Endometrial microvascular endothelial cells (primary cell): Measurements from ENCODE around the gene TTC33. TPM values are rescaled to one million over a fixed set of nuclear protein-coding genes. Genes with fewer than 3 reads are reported as not detected.

Source experiments
- in situ Hi-C: cut with HindIII; loops from 2 replicates; pipeline ENCODE4 v1.10.0; 2017; ENCODE audit warnings: low sequenced_read_pairs, low pct_unique_long_range_greater_than_20kb; ENCODE audit errors: inconsistent ontology term
- total RNA-seq: library from RNA; depleted of rRNA; stranded (reverse); fragments of >200 nt; gene quantifications from one replicate; pipeline ENCODE4 v1.2.3, GENCODE V29; 2015; ENCODE audit errors: inconsistent ontology term

Gene TTC33
- total RNA-seq, 1 donor from 2014 or later: 10.3 TPM

DNA sequence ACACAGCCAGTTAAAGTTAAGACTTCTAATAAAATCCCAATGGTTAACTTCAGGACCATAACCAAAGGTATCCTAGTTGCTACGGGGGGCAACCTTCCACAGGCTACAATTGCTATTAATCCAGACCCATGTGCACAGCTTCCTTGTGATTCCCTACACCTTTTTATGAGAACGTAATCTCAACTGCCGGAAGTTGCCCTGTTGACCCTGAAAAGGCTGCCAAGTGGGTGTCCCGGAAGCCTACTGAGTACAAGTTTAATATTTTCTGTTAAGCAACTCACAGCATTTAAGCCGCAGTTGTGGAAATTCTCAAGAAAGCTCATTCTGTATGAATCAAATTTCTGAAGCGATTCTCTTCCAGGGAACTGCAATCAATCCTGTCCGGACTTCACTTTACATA is 124.5 kb downstream of the TTC33 start:
- in situ Hi-C loops: no loop called here

DNA sequence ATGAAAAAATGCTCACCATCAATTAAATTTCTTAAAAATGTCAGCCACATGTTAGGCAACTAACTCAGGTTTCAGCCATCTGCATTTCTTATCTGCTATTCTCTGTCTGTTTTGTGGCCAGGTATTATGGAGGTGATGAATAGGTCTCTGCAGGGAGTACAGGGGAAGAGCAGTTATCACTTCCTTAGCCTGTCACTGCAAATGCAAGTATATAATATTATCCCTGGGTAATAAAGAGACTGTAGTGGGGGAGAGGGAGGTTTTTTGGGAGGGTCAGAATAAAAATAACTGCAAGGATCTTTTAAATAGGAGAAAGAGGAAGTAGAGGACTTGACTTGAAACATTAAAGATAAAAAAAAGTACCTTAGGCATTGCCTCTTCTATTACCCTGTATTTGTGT is 125.6 kb downstream of the TTC33 start:
- in situ Hi-C loops: no loop called here

DNA sequence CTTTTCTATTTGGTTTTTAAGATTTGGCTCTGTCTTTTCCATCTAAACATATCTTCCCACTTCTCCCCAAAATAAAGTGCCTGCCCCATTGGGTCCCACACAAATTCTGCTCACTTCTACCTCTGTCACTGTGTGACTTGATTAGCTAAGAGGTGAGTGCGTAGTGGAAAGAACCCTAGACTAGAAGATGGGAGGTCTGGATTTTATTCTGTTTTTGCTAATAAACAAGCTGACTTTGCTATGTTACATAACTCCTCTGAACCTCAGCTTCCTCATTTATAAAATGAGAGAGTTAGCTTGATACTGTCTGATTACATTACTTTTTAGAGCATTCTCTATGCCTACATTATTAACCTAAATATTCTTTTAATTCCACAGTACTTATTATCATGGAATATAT is 127.4 kb downstream of the TTC33 start:
- in situ Hi-C loops: no loop called here

DNA sequence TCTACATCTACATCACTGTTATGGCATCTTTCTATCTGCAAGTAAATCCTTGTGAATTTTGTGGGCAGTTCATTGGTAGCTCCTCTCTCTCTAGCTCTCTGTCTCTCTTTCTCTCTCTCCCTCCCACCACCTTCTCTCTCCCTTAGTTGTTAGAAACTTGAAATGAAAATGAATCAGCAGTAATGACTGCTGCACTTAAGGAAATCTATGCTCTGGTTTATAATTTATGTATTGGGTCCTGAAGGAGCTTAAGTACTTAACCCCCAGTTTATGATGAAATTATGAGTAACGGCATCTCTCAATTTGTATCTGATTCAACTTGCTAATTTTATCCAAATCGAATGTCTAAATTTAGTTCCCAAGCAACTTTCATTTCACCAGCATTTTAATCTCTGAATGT is 128.1 kb downstream of the TTC33 start:
- in situ Hi-C loops: no loop called here

DNA sequence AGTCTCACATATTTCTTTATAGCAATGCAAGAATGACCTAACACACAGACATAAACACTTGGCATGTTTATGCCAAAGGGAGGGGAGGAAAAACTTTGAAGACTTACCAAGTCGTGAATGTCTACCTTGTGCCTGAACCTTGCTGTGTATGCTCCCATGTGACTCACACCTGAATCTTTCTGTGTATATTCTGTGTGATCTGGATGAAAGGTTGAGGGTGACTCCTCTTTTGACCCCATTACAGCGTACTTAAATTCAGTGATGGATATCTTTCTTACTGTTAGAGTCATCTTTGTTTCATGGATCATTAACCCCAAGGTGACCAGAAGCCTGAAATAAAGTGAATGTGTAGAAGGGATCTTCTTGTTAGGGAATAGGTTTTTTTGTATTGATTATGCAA is 129.0 kb downstream of the TTC33 start:
- in situ Hi-C loops: no loop called here

DNA sequence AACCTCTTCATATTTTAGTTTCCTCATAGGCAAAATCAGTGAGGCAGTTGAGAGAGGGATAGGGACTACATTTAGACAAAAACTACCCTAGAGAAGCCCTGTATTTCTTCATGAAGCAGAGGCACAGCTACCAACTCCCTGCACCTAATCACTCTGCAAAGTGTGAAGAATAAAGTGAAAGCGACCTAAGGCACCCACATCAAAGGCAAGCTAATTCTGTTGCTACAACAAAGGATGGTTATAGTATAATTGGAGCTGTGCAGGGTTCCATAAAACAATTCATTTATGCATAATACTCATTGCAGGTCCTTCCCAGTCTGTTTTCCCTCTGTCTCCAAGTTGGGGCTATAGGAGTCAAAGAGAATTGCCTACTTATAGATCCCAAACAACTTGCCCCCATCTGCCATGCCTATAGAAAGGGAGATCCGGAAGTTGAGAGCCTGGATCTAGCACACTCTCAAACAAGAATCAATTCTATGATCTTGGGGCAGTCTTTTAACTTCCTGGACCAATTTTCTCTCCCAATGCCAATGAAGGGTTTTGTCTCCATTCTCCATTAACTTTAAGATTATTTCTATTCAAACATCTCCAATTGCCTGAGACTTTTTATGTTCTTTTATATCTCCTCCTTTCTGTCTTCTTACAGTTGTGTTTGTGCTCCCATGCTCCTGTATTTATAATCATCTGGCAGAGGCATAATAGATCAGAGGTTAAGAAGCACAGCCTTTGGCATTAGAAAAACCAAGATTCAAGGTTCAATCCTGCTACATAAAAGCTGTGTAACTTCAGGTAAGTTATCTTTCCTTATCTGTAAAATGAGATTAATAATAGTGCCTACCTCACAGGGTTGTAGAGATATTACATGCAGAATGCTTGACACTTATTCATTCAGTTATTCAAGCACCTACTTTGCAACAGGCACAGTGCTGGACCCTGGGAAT is 132.0 kb downstream of the TTC33 start:
- in situ Hi-C loops: no loop called here

DNA sequence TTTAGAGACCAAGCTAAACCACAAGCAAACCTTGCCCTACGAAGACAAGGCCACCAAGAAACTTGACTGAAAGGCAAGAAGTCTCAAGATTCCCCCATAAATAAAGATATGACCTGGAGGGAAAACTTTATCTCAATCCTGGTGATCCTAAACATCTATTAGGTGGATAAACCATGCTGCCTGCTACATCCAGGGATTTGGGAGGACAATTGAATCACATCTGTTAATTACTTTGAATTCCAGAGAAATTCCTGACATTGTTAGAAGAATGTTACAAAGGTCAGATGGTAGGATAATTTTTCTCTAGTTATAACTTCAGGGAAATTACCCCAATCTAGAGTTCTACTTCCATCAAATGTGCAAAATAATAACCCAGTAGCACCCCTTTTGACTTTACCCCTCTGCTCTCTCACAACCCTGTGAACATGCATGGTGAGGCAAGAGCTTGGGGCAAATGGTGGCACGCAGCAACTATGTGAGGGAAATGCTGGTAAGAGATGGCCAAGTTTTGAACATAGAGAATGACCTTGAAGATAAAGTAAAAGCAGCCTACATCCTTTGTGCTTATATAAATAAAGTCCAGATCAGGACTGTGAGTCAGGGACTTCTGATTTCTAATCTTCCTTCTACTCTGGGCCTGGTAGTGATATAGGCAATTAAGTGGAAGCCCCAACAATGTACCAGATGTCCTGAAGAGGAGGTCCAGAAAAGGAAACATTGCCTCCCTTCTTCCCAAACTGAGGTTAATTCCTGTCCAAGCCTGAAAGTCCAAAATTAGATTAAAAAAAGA is 133.1 kb downstream of the TTC33 start:
- in situ Hi-C loops: no loop called here

DNA sequence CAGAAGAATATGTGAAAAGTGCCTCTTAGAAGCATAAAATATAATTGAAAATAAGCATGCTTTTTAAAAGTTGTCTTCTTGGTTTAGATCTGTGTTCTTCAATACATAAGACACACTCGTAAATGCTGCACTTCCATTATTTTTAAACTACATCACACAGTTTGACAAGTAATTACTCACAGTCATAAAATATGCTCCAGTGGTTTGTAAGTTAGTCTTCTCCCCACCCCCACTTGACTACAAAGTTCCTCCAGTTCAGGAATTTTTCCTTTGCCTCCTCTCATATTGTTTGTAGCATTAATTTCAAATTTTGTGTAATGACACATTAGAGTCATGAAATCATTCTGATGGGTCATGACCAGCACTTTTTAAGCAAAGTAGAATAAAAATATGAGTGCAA is 136.3 kb downstream of the TTC33 start:
- in situ Hi-C loops: no loop called here

DNA sequence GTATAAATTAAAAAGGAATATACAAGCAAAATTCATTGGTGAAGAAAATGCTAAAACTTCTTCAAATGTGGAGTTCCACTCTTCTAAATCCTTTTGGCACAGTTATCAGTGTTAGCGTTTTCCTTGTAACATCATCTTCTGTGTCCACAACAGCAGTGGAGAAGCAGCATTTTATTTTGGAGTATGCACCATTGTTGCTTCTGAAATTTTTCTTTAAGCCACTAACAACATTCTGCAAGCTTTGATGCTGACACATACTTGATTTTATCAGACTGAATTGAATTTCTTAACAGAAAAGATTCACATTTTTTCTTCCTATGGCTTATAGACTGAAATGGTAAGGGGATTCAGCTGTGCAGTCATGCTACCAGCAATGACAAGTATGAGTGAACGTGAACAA is 136.8 kb downstream of the TTC33 start:
- in situ Hi-C loops: no loop called here

DNA sequence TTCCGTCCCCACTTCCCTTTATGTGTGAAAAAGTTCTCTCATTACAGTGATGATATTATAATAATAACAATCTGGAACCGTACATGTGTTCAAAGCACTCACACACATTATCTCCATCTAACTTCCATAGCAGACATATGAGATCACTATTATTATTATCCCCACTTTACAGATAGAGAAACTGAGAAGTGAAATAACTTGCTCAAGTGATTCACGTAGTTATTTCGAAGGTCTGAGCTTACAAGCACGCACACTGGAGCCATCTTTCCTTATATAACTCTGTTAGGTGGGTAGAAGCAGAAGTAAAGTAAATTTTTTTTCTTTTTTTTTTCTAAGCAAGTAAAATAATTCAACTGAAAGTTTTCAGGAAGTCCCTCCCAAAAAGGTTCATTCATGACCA is 139.0 kb downstream of the TTC33 start:
- in situ Hi-C loops: no loop called here

DNA sequence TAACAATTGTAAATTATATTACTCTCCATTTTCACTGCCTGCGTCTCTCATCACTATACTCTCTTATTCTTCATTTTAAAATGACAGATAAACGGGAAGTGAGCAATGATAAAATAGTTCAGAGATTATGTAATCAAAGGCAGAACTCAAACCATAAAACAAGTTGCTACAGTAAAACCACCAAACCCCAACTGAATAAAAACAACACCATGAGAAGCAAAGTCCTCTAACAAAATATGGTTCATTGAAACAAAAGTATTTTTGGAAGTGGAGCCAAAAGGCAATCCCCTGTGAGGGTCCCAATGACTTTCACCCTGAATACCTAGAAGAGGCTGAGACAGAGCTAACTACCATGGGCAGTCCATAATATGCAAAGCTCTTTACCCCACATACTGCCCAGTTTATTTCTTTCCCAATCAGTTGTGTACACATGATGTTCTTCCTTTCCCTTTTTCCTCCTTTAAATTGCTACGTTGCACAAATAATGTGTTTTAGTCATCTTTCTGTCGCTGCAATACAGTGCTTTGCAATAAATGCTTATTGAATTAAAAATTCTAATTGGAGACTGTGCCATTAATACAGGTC is 140.1 kb downstream of the TTC33 start:
- in situ Hi-C loops: no loop called here

DNA sequence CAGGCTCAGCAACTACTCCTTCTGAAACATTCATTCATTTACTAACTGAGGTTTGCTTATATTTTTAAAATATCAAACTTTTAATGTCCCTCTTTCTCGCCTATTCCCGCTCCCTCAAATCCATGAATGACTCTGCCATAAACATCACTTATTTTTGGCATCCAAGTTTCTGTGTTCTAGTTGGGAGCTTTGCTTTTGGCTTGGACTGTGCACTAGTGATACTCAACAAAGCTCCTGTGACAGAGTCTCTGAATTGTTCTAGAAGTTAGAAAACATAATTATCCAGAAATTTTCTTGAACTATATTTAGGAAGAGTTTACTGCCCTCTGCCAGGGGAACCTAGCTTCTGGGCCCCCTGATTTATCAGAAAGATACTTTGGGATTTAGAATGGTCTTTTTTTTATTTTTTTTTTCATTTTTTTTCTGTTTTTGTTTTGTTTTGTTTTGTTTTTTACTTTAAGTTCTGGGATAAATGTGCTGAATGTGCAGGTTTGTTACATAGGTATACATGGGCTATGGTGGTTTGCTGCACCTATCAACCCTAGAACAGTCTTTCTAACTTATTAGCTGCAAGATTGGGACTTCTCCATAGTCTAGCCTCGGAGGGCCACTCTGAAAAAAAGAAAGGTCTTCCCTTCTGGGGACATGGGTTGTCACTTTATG is 140.7 kb downstream of the TTC33 start:
- in situ Hi-C loops: no loop called here

DNA sequence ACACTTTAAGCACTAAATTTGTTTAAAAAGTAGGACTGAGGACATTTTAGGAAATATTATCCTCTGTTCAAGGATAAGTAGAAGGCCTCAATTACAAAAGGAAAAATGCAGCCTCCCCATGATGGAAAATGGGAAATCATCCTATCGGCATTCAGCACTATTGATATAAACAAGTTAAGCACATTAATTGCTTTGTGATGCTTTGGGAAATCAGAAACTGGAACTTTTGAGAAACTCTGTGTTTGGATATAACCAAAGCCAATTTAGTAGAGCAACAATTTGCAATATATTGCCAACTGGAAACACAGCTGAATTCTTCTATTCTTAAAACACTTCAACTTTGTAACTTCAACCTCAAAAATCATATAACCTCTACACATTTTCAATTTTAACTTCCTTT is 141.3 kb downstream of the TTC33 start:
- in situ Hi-C loops: no loop called here

DNA sequence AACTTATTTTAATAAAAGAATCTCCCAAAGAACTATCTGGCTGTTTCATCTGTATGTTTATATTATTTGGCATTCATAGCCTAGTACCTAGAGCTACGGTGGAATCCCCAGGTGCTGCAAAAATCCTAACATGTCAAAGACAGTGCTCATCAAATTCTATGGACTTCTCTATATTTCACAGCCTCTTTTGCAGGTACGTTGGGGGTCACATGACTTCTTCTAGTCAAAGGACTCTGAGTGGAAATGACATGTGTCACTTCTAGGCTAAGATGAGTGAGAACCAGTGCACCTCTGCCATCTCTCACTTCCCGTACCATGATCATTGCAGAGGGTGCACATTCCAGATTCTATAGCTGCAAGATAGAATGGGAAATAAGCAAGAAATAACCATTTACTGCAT is 148.6 kb downstream of the TTC33 start:
- in situ Hi-C loops: no loop called here

DNA sequence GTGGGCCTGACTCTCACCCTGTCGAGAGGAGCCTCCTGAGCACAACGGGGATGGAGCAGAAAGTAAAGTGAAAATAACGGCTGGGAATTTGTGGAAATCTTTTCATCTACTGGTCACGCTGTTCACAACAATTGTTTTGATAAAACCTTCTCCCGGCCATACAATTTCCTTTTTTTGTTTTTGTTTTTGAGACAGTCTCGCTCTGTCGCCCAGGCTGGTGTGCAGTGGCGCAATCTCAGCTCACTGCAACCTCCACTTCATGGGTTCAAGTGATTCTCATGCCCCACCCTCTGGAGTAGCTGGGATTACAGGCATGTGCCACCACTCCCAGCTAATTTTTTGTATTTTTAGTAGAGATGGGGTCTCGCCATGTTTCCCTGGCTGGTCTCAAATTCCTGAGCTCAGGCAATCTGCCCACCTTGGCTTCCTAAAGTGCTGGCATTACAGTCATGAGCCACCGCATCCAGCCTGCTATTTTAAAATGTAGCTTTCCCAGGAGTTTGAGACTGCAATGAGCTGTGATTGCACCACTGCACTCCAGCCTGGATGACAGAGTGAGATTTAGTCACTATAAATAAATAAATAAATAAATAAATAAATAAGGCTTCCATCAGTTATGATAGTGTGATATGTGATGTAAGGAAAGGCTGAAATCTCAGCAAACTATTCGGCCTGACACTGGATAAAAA is 149.5 kb downstream of the TTC33 start:
- in situ Hi-C loops: no loop called here

DNA sequence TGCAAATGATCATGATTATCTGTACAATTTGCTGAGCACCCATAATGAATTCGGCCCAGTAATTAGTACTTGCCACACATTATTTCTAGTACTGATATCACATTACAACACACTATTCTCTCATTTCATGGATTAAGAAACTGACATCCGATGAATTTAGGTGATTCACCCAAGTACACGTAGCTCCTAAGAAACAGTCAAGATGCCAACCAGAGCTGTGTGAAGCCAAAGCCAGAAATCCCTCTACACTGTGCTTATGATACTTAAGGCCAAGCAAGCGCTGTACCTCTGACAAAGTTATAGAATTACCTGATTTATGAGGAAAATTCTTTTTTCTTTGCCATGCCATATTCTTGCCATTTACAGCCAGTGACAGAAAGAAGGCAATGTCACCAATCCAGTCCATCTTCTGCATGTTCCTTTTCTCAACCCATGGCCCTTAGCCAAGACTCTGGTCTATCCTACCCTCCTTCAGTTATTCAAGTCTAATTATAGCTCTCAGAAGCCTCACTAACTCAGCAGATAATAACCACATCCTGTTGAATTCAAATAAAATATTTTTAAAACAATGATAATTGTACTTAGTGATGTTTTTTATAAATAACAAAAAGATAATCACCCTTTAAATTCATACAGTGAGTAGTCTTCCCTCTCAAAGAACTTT is 150.3 kb downstream of the TTC33 start:
- in situ Hi-C loops: no loop called here

DNA sequence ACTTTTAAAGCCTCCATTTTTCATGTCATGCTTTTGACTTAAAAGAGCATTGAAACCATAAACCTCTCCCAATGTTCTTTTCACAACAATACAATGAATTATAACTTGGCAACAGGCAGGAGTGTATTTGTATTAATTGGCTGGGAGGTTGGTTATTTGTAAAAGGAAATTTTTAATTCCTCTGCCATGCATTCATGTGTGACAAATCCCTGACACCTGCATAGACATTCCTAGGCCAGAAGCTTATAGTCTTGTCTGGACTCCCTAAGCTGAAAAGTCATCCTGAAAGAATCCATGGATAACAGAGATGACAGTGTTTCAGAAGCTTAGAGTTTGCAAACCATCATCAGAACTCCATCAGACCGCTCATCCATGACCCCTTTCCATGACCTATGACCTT is 152.4 kb downstream of the TTC33 start:
- in situ Hi-C loops: no loop called here

DNA sequence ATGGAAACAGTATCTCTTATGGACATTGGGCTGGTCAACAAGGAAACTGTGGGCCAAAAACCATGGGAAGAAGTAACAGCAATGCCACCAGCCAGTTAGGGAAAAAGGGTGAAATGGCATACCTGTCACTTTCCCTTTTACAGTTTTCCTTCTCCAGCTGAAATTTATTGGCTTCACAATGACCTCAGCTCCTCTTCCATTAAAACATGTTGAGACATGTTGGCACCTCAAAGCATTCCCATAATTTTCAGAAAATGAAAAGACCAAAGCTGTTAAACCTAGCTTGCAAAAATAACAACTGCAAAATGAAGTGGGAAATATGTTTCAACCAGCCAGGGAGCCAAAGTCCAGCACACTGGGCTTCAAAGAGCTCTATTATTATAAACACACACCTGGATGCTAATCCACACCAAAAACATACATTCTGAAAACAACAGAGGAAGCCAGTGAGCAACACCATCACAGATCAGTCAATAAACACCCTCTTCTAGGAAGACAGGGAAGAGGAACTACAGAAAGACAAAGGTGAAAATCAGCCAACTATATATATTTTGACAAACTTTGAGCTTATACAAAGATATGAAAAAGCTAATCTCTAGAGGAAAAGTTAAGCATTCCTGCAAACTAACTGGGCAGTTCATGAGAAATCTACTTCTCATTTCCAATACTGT is 154.4 kb downstream of the TTC33 start:
- in situ Hi-C loops: no loop called here
